GM19328 (cell line): ENCODE data around the gene IRS2.
"Not testable (repeated sequence)": the region's sequence is repeated elsewhere in the genome, so short reads cannot be mapped to it uniquely, and the experiment has no call there.

Experiments
- ATAC-seq: cut with Tn5 transposase; IDR thresholded peaks from one replicate; pipeline ENCODE4 v1.9.1; 2021; ENCODE audit warnings: mild to moderate bottlenecking, moderate library complexity; ENCODE audit not compliant: unreplicated experiment

The IRS2 gene

GRCh38 chr13:109733550-109733949 lies 52.8 kb downstream of the IRS2 start:
- no peak for ATAC-seq

GRCh38 chr13:109732470-109733170 lies 53.8 kb downstream of the IRS2 start:
- not testable (repeated sequence) for ATAC-seq

GRCh38 chr13:109730812-109731335 lies 55.5 kb downstream of the IRS2 start:
- ATAC-seq = no peak

DNA sequence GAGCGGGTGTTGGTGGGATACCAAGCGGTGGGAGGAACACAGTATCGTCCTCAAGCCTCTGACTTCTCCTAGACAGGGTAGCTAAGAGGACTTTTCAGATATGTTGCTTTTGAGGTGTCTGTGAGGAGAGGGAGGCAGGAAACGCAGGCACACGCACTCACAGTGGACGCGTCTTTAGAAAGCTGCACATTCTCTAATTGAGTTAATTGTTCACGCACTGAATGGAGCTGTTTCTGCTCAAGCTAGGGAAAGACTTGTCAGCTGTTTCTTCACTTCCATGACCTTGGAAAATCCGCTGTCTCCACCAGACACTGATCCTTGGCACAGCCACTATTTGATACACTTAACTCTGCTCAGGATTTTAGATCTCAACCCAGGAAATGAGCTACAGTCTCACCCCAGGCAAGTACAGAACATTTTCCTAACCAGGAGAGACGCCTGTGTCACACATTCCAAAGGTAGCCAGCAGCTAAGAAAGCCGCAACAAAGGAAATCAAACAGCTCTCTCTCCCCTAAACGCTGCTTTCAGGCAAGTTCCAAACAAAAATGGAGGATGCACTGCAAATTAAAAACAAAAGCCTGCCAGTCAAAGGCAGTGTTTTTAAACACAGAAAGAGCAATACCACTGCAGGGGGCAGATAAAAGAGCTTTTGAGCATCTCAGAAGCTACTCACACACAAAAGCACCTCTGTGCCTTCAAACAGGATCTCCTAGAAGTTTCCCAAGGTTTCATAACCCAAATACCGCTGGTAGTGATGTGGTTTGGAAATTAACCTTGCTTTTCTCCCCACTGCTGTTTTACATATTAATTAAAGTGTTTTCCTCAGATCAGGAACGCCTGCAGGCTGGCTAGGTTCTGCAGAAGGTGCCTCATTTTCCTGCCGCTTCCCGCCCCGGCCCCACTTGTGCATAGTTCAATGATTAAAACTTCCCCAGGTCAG lies 57.3 kb downstream of the IRS2 start:
- ATAC-seq = no peak

DNA sequence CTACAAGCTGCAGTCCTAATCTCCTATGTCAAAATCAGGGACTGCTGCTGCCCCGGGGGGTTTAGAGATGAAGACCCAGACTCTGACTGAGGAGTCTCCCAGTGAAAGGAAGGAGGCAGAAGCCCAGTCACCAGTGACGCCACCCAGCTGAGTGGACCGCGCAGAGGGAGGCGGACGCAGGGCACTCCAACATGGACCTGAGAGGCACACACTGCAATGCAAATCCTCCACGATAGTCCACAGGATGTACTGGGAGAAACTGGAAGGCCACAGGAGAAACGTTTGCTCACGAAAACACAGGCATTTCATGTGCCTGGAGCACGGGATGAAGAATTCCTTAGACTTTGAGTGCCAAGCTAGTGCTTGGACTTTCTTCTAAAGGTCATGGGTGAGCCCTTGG lies 58.3 kb downstream of the IRS2 start:
- ATAC-seq = no peak

DNA sequence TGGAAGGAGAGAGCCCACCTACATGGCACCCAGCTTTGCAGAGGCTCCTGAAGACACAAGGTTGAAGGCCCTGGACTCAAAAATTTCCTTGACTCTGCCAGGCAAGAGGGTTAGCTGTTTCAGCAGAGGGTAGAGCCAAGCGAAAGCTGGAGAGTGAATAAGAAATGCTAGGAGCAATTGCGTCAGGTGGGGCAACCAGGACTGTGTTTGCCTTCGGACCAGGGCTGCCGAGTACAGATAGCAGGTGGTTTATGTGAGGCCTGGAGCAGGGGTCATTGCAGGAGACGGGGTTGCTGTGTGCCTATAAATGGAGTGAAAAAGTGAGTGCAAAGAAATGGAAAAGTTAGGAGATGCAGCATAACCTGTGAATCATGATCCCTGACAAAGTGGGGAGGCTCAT lies 59.1 kb downstream of the IRS2 start:
- ATAC-seq = no peak

DNA sequence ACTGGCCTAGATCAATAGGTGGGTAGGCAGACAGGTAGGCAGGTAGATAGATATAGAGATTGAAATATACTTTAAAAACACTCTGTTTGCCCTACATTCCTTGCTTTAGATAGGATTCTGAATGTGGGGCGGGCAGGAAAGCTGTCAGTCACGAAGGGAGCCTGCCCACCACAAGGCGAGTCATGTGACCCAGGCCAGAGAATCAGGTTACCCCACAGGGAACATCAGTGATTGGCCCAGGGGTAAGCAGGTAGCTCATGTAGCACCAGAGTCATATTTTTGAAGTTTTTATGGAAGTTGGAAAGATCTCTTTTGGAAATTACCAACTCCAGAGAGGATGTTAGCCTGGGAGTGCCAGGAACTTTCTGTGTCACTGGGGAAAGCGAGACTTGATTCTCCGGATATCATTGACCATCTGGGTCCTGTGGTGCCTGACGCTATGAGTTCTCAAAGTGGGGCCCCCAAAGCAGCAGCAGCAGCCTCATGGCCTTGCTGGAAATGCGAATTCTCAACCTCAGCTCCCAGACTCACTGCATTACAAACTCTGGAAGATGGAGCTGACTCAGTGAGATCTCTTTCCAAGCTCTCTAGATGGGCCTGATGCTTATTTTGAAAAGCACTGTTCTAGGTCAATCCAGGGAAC lies 60.3 kb downstream of the IRS2 start:
- ATAC-seq = no peak

DNA sequence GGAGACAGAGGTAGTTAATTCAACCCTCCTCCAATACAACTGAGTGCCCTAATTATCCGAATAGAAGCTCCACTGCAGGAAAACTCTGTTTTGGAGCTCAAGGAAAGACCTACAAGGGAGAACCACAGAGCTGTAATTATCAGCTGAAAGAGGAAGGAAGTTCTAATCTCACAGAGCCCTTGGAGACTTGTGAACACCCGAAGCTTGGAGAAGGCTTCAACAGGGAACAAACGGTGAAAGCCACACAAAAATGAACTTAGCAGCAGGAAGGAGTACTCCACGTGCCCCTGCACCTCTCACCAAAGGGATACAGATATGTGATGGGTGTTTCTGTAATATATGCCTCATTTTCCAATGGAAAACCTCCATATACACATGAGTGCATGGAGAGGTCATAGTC lies 61.1 kb downstream of the IRS2 start:
- no peak for ATAC-seq

DNA sequence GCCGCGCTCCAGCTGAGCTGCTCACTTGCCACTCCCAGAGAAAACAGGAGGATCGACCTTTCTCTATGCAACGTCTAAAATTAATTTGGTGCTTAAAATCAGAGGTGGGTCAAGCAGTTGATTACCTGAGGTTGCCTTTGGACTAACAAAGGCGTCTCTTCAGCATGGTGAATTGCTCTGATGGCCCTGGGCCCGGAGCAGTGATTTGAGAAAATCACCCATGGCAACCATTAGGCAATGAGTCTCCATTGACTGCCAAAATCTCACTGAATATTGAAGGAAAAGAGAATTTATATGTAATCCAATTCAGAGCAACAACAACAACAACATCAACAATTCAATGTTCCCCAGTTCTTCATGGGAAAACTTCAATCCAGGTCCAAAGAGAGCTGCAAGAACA lies 61.8 kb downstream of the IRS2 start:
- ATAC-seq = no peak

GRCh38 chr13:109723046-109723445 lies 63.3 kb downstream of the IRS2 start:
- ATAC-seq = no peak

- no peak for ATAC-seq
Measured at GRCh38 chr13:109722068-109722467, 64.3 kb downstream of the IRS2 start.

DNA sequence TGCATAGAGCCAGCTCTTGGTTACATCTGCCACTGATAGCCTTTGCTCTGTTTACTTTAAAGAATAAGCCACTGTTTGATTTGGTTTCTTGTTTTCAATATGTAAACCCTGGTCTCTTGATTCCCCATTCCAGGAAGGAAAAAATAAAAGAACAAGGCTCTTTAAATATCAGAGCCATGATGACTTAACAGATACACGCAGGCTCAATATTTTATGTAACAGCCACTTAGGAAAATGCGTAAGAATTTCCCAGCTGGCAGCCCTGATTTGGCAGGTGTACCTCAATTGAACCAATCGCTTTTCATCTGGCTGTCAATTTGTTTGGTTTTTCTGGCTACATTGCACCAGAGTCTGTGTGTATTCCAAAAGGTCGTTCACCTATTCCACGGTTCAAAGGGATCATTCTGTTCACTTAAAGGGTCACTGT lies 65.6 kb downstream of the IRS2 start:
- ATAC-seq = no peak

GRCh38 chr13:109719962-109720646 lies 66.3 kb downstream of the IRS2 start:
- no peak for ATAC-seq

DNA sequence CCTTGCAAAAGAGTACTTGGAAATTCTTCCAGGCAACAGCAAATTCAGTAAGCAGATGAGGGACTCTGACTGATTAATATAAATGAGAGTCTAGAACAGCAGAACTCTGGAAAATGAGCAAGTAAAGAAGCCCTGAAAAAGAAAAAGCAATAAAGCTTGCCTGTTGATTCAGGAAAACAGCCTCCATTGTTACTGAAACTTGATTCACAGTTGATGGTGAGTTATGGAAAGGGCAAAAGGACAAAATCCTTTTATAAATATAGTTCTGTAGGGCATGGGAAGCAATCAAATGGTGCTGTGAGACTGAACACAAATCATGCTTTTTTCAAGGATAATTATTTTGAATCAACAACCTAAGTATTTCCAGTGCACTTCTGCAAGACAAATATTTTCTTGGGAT lies 67.7 kb downstream of the IRS2 start:
- ATAC-seq = no peak

- no peak for ATAC-seq
Measured at GRCh38 chr13:109717686-109718085, 68.7 kb downstream of the IRS2 start.

DNA sequence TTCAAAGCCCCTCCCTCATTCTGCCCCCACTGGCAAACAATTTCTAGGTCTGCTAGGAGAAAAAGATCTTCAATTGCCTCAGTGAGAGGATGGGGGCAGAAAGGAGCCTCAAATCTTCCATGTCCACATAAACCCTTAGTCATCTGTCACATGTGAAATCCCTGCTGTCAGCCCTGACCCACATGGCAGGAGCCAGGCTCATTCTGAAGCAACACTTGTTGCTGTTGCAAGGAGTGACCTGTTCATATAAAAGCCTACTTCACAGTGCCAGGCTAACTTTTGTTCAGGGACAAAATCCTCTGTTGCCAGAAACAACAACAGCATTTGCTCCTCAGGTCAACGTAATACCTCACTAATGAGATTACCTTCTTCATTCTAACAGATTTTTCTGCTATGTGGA lies 70.5 kb downstream of the IRS2 start:
- no peak for ATAC-seq

GRCh38 chr13:109713681-109714080 lies 72.7 kb downstream of the IRS2 start:
- ATAC-seq = no peak

DNA sequence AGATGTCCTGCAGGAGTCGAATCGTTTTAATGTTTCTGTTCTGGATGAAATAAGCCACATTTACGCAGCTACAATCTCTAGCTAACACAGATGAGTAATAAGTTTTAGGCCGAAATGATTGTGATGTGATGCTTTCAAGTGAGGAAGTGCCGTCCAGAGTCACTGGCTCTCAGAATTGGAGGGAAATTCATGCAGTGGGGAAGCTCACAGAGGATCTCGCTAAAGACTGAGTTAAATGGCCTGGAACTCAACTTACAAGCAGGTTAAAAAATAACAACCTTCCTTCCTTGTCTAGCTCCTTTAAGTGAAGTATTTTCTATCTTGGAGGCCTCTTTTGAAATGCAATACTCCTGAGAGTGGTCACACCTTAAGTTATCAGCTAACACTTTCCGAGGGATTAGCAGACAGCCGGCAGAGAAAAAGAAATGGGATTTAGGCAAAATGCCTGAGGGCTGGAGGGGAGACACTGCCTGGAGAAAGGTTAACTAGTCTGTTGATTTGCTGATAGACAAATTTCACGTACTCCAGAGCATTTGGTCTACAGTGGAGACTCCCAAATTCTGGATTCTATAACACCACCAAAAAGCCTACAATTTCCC lies 74.2 kb downstream of the IRS2 start:
- no peak for ATAC-seq

GRCh38 chr13:109707742-109708617 lies 78.4 kb downstream of the IRS2 start:
- ATAC-seq = no peak
